Uterus (tissue), 2 donors: ENCODE data around the gene DIP2A.

Source experiments
- POLR2A ChIP-seq, 2 donors: fragments of 450-650 bp; IDR thresholded peaks; one replicate each; pipeline ENCODE4 v1.6.1; 2016; ENCODE audit warnings: antibody characterized with exemption in 2 of 2, mild to moderate bottlenecking in 1 of 2, moderate library complexity in 1 of 2
- TF ChIP-seq, protein P1 (sequence below), 4 experiments: fragments of 200-600 bp in 2 of 4; fragments of 450-650 bp in 2 of 4; sonication (generic) in 2 of 4; IDR thresholded peaks; one replicate each; pipeline ENCODE4 v1.5.1; 2016 to 2019; ENCODE audit warnings: antibody characterized with exemption in 4 of 4, mild to moderate bottlenecking in 2 of 4, moderate library complexity in 1 of 4

DNA sequence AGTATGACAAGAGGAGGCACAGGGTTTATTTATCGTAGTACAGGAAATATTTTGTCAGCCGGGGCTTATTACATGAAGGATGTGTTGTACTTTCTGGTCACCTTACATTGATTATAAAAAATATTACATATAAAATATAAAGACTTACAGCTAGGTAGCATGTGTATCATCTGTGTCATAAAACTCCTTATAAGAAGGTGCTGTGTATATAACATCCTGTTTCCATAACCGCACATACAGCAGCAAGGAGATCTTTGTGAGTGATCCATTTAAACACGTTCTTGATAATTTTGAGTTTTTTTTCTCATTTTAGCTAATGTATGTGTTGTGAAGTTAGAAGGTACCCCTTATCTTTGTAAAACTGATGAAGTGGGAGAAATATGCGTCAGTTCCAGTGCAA, 86.1 kb downstream of the DIP2A start:
- TF ChIP-seq, protein P1, sequence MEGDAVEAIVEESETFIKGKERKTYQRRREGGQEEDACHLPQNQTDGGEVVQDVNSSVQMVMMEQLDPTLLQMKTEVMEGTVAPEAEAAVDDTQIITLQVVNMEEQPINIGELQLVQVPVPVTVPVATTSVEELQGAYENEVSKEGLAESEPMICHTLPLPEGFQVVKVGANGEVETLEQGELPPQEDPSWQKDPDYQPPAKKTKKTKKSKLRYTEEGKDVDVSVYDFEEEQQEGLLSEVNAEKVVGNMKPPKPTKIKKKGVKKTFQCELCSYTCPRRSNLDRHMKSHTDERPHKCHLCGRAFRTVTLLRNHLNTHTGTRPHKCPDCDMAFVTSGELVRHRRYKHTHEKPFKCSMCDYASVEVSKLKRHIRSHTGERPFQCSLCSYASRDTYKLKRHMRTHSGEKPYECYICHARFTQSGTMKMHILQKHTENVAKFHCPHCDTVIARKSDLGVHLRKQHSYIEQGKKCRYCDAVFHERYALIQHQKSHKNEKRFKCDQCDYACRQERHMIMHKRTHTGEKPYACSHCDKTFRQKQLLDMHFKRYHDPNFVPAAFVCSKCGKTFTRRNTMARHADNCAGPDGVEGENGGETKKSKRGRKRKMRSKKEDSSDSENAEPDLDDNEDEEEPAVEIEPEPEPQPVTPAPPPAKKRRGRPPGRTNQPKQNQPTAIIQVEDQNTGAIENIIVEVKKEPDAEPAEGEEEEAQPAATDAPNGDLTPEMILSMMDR (IDR thresholded peaks at IDR 0.05), result no peak
- no peak for TF ChIP-seq POLR2A (IDR thresholded peaks at IDR 0.05)
